C4-2B (cell line): ENCODE measurements around the gene PKD2.
"Not testable (repeated sequence)": the region's sequence is repeated elsewhere in the genome, so short reads cannot be mapped to it uniquely, and the experiment has no call there.

Source experiments
- H3K27ac ChIP-seq: fragments of 450-650 bp; 2 replicates; pipeline ENCODE4 v1.5.1; 2017
- CTCF ChIP-seq: fragments of 450-650 bp; conservative IDR thresholded peaks from 2 replicates; pipeline ENCODE4 v1.5.1; 2017; ENCODE audit warnings: mild to moderate bottlenecking
- ZFX ChIP-seq: fragments of 450-650 bp; IDR thresholded peaks from 2 replicates; pipeline ENCODE4 v1.6.1; 2017

The PKD2 gene

GRCh38 chr4:88015659-88016295, 8.3 kb downstream of the PKD2 start:
- TF ChIP-seq ZFX (no peak), CTCF (no peak)
- no peak overlapping the region for H3K27ac ChIP-seq

DNA sequence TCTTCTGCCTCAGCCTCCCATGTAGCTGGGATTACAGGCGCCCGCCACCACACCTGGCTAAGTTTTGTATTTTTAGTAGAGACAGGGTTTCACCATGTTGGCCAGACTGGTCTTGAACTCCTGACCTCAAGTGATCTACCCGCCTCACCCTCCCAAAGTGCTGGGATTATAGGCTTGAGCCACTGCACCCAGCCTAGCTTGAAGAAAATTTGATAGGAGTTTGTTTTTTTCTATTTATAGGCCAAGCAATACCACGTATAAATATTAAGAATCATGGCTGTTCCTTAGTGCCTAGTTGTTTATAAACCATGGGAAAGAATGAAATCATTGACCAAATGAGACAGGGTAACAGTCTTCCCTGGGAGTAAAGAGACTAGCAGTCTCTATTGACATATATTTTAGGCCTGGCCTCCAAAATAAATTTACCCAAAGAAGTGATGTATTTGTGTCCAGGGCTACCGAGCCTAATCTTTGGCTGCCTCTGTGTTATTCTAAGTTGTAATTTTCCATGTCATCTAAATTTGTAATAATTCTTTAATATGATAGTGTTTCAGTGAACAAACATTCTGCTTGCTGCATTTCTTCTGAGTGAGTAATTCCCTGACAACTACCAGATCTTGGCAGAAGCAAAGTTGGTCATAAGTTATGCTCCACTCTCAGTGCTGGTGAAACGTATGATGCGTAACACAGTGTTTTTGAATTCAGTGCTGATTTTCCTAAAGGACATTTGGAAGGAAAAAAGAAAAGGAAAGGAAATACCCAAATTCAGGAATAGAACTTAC, 10.3 kb downstream of the PKD2 start:
- H3K27ac ChIP-seq, result no peak overlapping the region
- TF ChIP-seq ZFX (no peak), CTCF (no peak)

- TF ChIP-seq CTCF, result no peak
- no peak for TF ChIP-seq ZFX
- H3K27ac ChIP-seq, result no peak overlapping the region
Measured at GRCh38 chr4:88018466-88018865, 11.0 kb downstream of the PKD2 start.

DNA sequence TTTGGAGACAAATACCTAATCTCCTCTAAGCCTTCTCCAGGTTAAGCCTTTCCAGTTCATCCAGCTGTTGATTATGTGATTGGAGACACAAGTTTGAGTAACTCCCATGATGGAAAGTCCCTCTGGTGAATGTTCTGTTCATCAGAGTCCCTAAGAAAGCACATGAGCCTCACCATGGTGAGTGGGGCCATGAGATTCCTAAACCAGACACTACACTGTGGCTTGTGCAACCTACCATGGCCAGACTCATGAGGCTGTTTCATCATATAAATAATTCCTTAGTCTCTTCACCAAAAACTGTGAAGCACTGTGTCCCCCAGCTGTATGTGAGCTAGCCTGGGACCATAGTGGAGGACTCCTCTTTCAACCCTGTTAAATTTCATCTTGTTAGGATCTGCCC, 14.4 kb downstream of the PKD2 start:
- no peak overlapping the region for H3K27ac ChIP-seq
- TF ChIP-seq ZFX (no peak), CTCF (no peak)

DNA sequence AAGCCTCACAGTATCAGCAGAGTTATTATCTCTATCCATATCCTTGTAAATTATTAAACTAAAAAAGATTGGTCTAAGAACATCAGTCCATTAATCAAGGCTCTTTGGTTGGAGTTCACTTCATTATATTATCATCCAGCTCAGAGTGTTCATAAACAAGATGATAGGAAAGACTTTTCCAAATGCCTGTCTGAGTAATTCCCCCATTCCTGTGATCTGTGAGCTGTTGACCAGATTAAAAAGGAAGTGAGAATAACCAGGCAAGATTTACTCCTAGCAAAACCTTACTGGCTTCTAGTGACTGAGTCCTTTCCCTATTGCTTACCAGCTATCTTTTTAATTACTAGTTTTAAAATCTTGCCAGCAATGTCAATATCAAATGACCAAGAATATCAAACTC, 14.9 kb downstream of the PKD2 start:
- H3K27ac ChIP-seq, result no peak overlapping the region
- no peak for TF ChIP-seq CTCF
- no peak for TF ChIP-seq ZFX

GRCh38 chr4:88025868-88026661, 18.6 kb downstream of the PKD2 start:
- H3K27ac ChIP-seq, result not testable (repeated sequence)

- no peak overlapping the region for H3K27ac ChIP-seq
- no peak for TF ChIP-seq ZFX
- no peak for TF ChIP-seq CTCF
Measured at GRCh38 chr4:88027611-88028608, 20.5 kb downstream of the PKD2 start.
